Ovary (tissue), 9 donors: ENCODE measurements around the gene KRT76. TPM values are rescaled to one million over a fixed set of nuclear protein-coding genes. Genes with fewer than 3 reads are reported as not detected.

ENCODE experiments used
- DNase-seq, 5 donors: peaks; one replicate each; pipeline ENCODE4 v3.0.0-alpha.2; 2019 to 2020
- H3K27ac ChIP-seq, 2 donors: fragments of 200-600 bp; one replicate each; pipeline versions ENCODE4 v1.5.1 to v1.8.0; 2019 to 2022
- H3K27me3 ChIP-seq: fragments of 200-600 bp; one replicate; pipeline ENCODE4 v1.8.0; 2022
- H3K36me3 ChIP-seq: fragments of 200-600 bp; sonication (generic); one replicate; pipeline ENCODE4 v1.5.1; 2019
- H3K4me1 ChIP-seq: one replicate; pipeline ENCODE4 v1.8.1; 2013; ENCODE audit warnings: mild to moderate bottlenecking, moderate library complexity; ENCODE audit not compliant: insufficient read depth
- H3K4me3 ChIP-seq: fragments of 200-600 bp; sonication (generic); one replicate; pipeline ENCODE4 v1.5.1; 2017
- H3K9me3 ChIP-seq, 2 donors: fragments of 200-600 bp in 1 of 2; sonication (generic) in 1 of 2; one replicate each; pipeline versions ENCODE4 v1.5.1 to v1.8.1; 2013 to 2019; ENCODE audit warnings: mild to moderate bottlenecking in 1 of 2, moderate library complexity in 1 of 2
- EP300 ChIP-seq: sonication (generic); formaldehyde crosslinking; IDR thresholded peaks from one replicate; pipeline ENCODE4 v1.6.1; 2017; ENCODE audit warnings: antibody characterized with exemption
- POLR2A ChIP-seq: fragments of 450-650 bp; IDR thresholded peaks from one replicate; pipeline ENCODE4 v1.6.1; 2017; ENCODE audit warnings: antibody characterized with exemption, mild to moderate bottlenecking, moderate library complexity
- WGBS, 3 donors: extraction: QIAGEN DNeasy Blood & Tissue Kit in 1 of 3; methylation state at CpG; one replicate each; pipeline versions ENCODE4 v1.1.5 to v1.1.7; 2013 to 2017; 5-methylcytosine and 5-hydroxymethylcytosine counted together
- intact Hi-C, 4 donors: fragments of 100-400 bp; cut with DNase I; formaldehyde crosslinking; loops; one replicate each; pipeline versions ENCODE4 v1.11.0 to v1.15.1; 2022 to 2023
- polyA plus RNA-seq, 2 donors: library from polyadenylated mRNA; stranded (reverse); fragments of 200-250 nt in 1 of 2; fragments of 350-450 nt in 1 of 2; fragmentation: Illumina TruSeq in 1 of 2; extraction: RNeasy Lipid Tissue Mini Kit (QIAGEN cat#74804) in 1 of 2; gene quantifications; one replicate each; pipeline ENCODE4 v1.2.3, GENCODE V29; 2013 to 2014
- total RNA-seq, 7 donors: library from RNA; depleted of rRNA in 2 of 7; stranded (reverse); fragments of >200 nt in 2 of 7; fragmentation: NEBNext Ultra II Directional in 3 of 7; extraction: Animal tissue kit (Norgen Biotek cat#: 25700) in 3 of 7; gene quantifications; one replicate each; pipeline versions ENCODE4 v1.1.0 to v1.2.4, GENCODE V29; 2016 to 2023
- TF ChIP-seq, protein P1 (sequence below), 3 donors: fragments of 450-650 bp in 2 of 3; fragments of 200-600 bp in 1 of 3; IDR thresholded peaks; one replicate each; pipeline versions ENCODE4 v1.5.1 to v1.8.0; 2016 to 2022; ENCODE audit warnings: antibody characterized with exemption in 3 of 3, mild to moderate bottlenecking in 1 of 3
- donor health status: DM: no; HTN: no; CAD: no; lungs with moderate emphysema.
- donor health status: DM: no; HTN: no; CAD: no.
- donor health status: Bipolar disorder and iron deficiency.
- donor health status: DM: yes; HTN: yes; CAD: no.
- donor health status: DM: no; HTN: no; CAD: no.
- donor health status: DM: yes; HTN: yes; CAD: no.

Gene KRT76
- total and polyA plus RNA-seq, 9 donors = not detected

DNA sequence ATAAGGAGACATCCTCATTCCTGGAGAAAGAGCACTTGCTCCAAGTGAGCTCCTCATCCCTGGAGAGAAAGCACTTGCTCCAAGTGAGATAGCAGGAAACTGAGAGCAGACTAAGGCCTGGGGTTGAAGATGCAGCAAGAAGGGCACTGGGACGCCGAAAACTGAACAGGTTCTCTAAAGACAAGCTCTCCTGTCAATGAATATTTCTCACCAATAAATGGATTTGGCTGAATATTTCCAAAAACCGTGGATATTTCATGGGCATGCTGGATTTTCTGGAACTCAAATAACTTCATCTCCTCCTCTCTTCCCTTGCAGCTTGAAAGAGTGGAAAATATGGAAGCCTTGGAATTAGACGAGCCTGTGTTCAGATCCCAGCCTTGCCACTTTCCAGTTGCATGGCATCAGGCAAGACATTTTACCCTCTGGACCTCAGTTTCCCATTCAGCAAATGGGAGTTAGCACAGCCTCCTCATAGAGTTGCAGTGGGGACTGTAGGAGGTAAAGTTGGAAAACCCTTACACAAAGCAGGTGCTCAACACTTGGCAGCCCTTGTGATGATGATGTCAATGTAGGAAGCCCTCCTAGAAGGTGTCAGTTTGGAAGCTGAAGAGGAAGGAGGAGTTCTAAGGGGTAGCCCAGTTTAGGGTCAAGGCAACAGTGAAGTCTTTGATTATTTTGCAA is 4.4 kb upstream of the KRT76 start:
- TF ChIP-seq EP300 (no peak), POLR2A (no peak)
- TF ChIP-seq, protein P1, sequence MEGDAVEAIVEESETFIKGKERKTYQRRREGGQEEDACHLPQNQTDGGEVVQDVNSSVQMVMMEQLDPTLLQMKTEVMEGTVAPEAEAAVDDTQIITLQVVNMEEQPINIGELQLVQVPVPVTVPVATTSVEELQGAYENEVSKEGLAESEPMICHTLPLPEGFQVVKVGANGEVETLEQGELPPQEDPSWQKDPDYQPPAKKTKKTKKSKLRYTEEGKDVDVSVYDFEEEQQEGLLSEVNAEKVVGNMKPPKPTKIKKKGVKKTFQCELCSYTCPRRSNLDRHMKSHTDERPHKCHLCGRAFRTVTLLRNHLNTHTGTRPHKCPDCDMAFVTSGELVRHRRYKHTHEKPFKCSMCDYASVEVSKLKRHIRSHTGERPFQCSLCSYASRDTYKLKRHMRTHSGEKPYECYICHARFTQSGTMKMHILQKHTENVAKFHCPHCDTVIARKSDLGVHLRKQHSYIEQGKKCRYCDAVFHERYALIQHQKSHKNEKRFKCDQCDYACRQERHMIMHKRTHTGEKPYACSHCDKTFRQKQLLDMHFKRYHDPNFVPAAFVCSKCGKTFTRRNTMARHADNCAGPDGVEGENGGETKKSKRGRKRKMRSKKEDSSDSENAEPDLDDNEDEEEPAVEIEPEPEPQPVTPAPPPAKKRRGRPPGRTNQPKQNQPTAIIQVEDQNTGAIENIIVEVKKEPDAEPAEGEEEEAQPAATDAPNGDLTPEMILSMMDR (IDR thresholded peaks at IDR 0.05) = no peak
- Histone ChIP-seq H3K4me3 (no peak overlapping the region), H3K4me1 (no peaks in the 10 kb centered on the region), H3K27ac (no peak overlapping the region), H3K36me3 (no peaks in the 10 kb centered on the region), H3K9me3 (no peaks in the 10 kb centered on the region), H3K27me3 (no peaks in the 10 kb centered on the region)
- no peak for DNase-seq
- WGBS, 3 donors = 65 to 81% (median 70%) methylated on average over 4 of the region's 4 CpGs
- intact Hi-C loops = loop anchor here in 1 of 4 donors (5.0 kb wide), 1 partner anchor 161 kb away; no protein-coding TSS in a partner anchor

DNA sequence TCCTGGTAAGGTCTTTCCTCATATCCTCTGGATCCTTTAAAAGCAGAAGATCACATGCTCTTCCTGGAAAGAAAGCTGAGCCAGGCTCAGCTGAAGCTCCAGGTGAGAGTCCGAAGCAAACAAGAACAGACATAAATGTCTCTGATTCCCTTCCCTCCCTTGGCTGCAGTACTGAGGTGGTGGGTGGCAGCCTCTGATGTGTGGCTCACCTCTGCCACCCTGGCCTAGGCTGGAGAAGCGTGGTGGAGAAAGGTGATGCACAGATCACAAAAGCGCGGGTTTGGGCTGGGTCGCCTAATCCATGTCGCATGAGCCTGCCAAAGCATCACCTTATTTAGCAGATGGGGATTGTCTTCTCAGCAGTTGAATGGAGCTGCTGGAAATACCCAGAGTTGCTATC is 2.8 kb upstream of the KRT76 start:
- DNase-seq = no peak
- WGBS, 3 donors = 84 to 87% (median 86%) methylated on average over 6 of the region's 6 CpGs
- Histone ChIP-seq H3K9me3 (no peaks in the 10 kb centered on the region), H3K4me3 (no peak overlapping the region), H3K36me3 (no peaks in the 10 kb centered on the region), H3K27ac (no peak overlapping the region), H3K4me1 (no peaks in the 10 kb centered on the region), H3K27me3 (no peaks in the 10 kb centered on the region)
- intact Hi-C loops = loop anchor here in 1 of 4 donors (5.0 kb wide), 1 partner anchor 162 kb away; no protein-coding TSS in a partner anchor
- TF ChIP-seq, protein P1 (IDR thresholded peaks at IDR 0.05) = no peak
- no peak for TF ChIP-seq EP300
- no peak for TF ChIP-seq POLR2A

DNA sequence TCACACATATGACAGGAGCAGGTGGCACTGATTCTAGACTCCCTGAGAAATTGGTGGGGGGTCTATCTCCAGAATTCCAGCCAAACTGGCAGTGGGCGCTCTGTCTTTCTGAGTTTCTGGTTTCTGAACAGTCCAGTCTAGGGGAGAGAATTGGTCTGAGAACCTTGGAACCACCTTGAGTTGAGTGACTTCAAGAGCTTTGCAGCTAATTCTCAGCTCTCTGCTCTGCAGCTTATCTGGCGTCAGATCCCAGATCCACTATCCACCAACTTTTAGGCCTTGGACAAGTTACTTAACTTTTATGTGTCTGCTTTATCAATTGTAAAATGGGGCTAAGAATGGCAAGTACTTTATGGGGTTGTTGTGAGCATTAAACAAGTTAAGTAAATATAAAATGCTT is 1.7 kb upstream of the KRT76 start:
- Histone ChIP-seq H3K4me3 (no peak overlapping the region), H3K4me1 (no peaks in the 10 kb centered on the region), H3K27ac (no peak overlapping the region), H3K9me3 (no peaks in the 10 kb centered on the region), H3K36me3 (no peaks in the 10 kb centered on the region), H3K27me3 (no peaks in the 10 kb centered on the region)
- TF ChIP-seq, protein P1 (IDR thresholded peaks at IDR 0.05) = no peak
- DNase-seq = no peak
- WGBS, 3 donors = 94 to 98% (median 96%) methylated on average over 2 of the region's 2 CpGs
- intact Hi-C loops = no loop called here

DNA sequence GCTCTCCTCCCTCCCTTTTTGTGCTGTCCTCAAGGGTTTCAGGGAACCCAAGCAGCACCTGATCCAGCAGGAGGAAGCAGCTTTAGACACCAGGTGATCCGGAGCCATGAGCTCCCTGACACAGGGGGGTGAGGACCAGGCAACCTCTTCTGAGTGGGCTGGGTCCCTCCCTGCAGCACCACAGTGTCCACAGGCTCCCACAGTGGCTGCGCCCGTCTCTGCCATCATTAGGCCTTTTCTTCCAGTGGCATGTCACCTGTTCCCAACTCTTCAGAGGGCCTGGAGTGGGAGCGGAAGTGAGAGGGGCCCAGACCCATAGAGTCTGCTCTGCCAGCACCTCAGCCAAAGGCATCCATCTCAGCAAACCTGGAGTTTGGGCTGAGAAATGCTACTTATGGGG is 421 bp upstream of the KRT76 start:
- intact Hi-C loops = no loop called here
- WGBS, 3 donors = 77 to 92% (median 84%) methylated on average over 4 of the region's 4 CpGs
- H3K27me3 ChIP-seq = no peaks in the 10 kb centered on the region
- H3K27ac ChIP-seq = no peak overlapping the region
- H3K9me3 ChIP-seq = no peaks in the 10 kb centered on the region
- no peak for DNase-seq
- TF ChIP-seq POLR2A = no peak
- TF ChIP-seq EP300 = no peak
- TF ChIP-seq, protein P1 (IDR thresholded peaks at IDR 0.05) = no peak
- no peak overlapping the region for H3K4me3 ChIP-seq
- H3K4me1 ChIP-seq = no peaks in the 10 kb centered on the region
- no peaks in the 10 kb centered on the region for H3K36me3 ChIP-seq
